WTC11 (cell line): ENCODE data around the gene GNAI1. TPM values are rescaled to one million over a fixed set of nuclear protein-coding genes. Genes with fewer than 3 reads are reported as not detected.
A peak's percentile ranks its signal among the peaks of the same experiment; 100 is the strongest.

Experiments used
- ATAC-seq: fragments of 200-7000 bp; cut with Tn5 transposase; 2 replicates; pipeline ENCODE4 v1.10.0; 2021; ENCODE audit warnings: mild to moderate bottlenecking, moderate library complexity
- CTCF ChIA-PET: fragments of 300-600 bp; sonication (Branson Sonifier 250); formaldehyde crosslinking; loops from one replicate; lab custom pipeline; 2021; ENCODE audit warnings: antibody characterized with exemption; lab: Charles Lee
- POLR2A ChIA-PET: fragments of 350-600 bp; sonication (Branson Sonifier 250); formaldehyde crosslinking; loops from one replicate; lab custom pipeline; 2021; ENCODE audit warnings: antibody characterized with exemption; lab: Charles Lee
- DNase-seq: peaks from one replicate; pipeline ENCODE4 v3.0.0; 2021; ENCODE audit warnings: low spot score
- H3K27ac Mint-ChIP-seq: 2 replicates; pipeline ENCODE4 v1.8.0; 2021; ENCODE audit warnings: mixed read lengths
- H3K27me3 Mint-ChIP-seq: 2 replicates; pipeline ENCODE4 v1.8.0; 2021; ENCODE audit warnings: low read depth, mild to moderate bottlenecking, moderate library complexity, mixed read lengths
- H3K36me3 Mint-ChIP-seq: 2 replicates; pipeline ENCODE4 v1.8.0; 2021; ENCODE audit warnings: mixed read lengths
- H3K4me1 Mint-ChIP-seq: 2 replicates; pipeline ENCODE4 v1.8.0; 2022; ENCODE audit warnings: mixed read lengths
- H3K4me3 Mint-ChIP-seq: 2 replicates; pipeline ENCODE4 v1.8.0; 2021; ENCODE audit warnings: mild to moderate bottlenecking, moderate library complexity, mixed read lengths
- H3K9me3 Mint-ChIP-seq: 2 replicates; pipeline ENCODE4 v1.8.0; 2021; ENCODE audit warnings: mixed read lengths
- ATF1 ChIP-seq: sonication (generic); formaldehyde crosslinking; IDR thresholded peaks from 2 replicates; pipeline ENCODE4 v1.8.1; 2023; ENCODE audit warnings: mild to moderate bottlenecking, moderate library complexity, missing genetic modification reagents
- CREB1 ChIP-seq: sonication (generic); formaldehyde crosslinking; IDR thresholded peaks from 2 replicates; pipeline ENCODE4 v1.8.0; 2023; ENCODE audit warnings: mild to moderate bottlenecking, missing genetic modification reagents
- CTCF ChIP-seq: fragments of 200-600 bp; IDR thresholded peaks from 2 replicates; pipeline ENCODE4 v1.8.0; 2022; ENCODE audit warnings: antibody characterized with exemption
- ESRRA ChIP-seq: sonication (generic); formaldehyde crosslinking; IDR thresholded peaks from 2 replicates; pipeline ENCODE4 v1.8.1; 2022; ENCODE audit warnings: mild to moderate bottlenecking, missing genetic modification reagents, borderline replicate concordance
- GRHL2 ChIP-seq: fragments of 250-450 bp; sonication (Bioruptor Pico); IDR thresholded peaks from 2 replicates; pipeline ENCODE4 v1.8.0; 2022; ENCODE audit warnings: mild to moderate bottlenecking, moderate library complexity; ENCODE audit not compliant: insufficient replicate concordance, severe bottlenecking
- JAZF1 ChIP-seq: fragments of 250-450 bp; sonication (Bioruptor Pico); IDR thresholded peaks from 2 replicates; pipeline ENCODE4 v1.9.0; 2021; ENCODE audit warnings: moderate library complexity, mild to moderate bottlenecking, inconsistent platforms
- NFATC4 ChIP-seq: fragments of 250-450 bp; sonication (Bioruptor Pico); IDR thresholded peaks from 2 replicates; pipeline ENCODE4 v1.9.0; 2021; ENCODE audit warnings: mild to moderate bottlenecking
- NFE2L1 ChIP-seq: sonication (generic); formaldehyde crosslinking; IDR thresholded peaks from 2 replicates; pipeline ENCODE4 v1.8.1; 2023; ENCODE audit warnings: missing genetic modification reagents
- NR3C1 ChIP-seq: sonication (generic); formaldehyde crosslinking; conservative IDR thresholded peaks from 2 replicates; pipeline ENCODE4 v1.8.1; 2023; ENCODE audit warnings: low read depth, mild to moderate bottlenecking, missing genetic modification reagents
- OVOL2 ChIP-seq: fragments of 250-450 bp; sonication (Bioruptor Pico); IDR thresholded peaks from 2 replicates; pipeline ENCODE4 v1.9.0; 2021; ENCODE audit warnings: mild to moderate bottlenecking, borderline replicate concordance
- PRRX2 ChIP-seq: fragments of 250-450 bp; sonication (Bioruptor Pico); IDR thresholded peaks from 2 replicates; pipeline ENCODE4 v1.8.0; 2021; ENCODE audit warnings: mild to moderate bottlenecking
- SMAD3 ChIP-seq: sonication (generic); formaldehyde crosslinking; IDR thresholded peaks from 2 replicates; pipeline ENCODE4 v1.8.0; 2022; ENCODE audit warnings: missing genetic modification reagents, mild to moderate bottlenecking, borderline replicate concordance
- SMAD4 ChIP-seq: sonication (generic); formaldehyde crosslinking; IDR thresholded peaks from 2 replicates; pipeline ENCODE4 v1.8.0; 2022; ENCODE audit warnings: mild to moderate bottlenecking, missing genetic modification reagents
- SP1 ChIP-seq: sonication (generic); formaldehyde crosslinking; conservative IDR thresholded peaks from 2 replicates; pipeline ENCODE4 v1.8.1; 2022; ENCODE audit warnings: missing genetic modification reagents
- USF1 ChIP-seq: sonication (generic); formaldehyde crosslinking; IDR thresholded peaks from 2 replicates; pipeline ENCODE4 v1.8.0; 2022; ENCODE audit warnings: mild to moderate bottlenecking, missing genetic modification reagents
- ZNF232 ChIP-seq: sonication (generic); formaldehyde crosslinking; IDR thresholded peaks from 2 replicates; pipeline ENCODE4 v1.8.0; 2022; ENCODE audit warnings: mild to moderate bottlenecking, missing genetic modification reagents
- ZNF263 ChIP-seq: sonication (generic); formaldehyde crosslinking; IDR thresholded peaks from 2 replicates; pipeline ENCODE4 v1.8.1; 2022; ENCODE audit warnings: low read depth, mild to moderate bottlenecking, moderate library complexity, missing genetic modification reagents
- ZNF281 ChIP-seq: sonication (generic); formaldehyde crosslinking; IDR thresholded peaks from 2 replicates; pipeline ENCODE4 v1.8.0; 2023; ENCODE audit warnings: mild to moderate bottlenecking, missing genetic modification reagents
- ZNF396 ChIP-seq: fragments of 250-450 bp; sonication (Bioruptor Pico); IDR thresholded peaks from 2 replicates; pipeline ENCODE4 v1.8.0; 2021; ENCODE audit warnings: mild to moderate bottlenecking, moderate library complexity, borderline replicate concordance
- ZNF532 ChIP-seq: fragments of 250-450 bp; sonication (Bioruptor Pico); IDR thresholded peaks from 2 replicates; pipeline ENCODE4 v1.9.0; 2021; ENCODE audit warnings: mild to moderate bottlenecking, borderline replicate concordance
- total RNA-seq: library from RNA; stranded (reverse); gene quantifications from 3 replicates; pipeline ENCODE4 v1.2.3, GENCODE V29; 2021
- TF ChIP-seq, protein P1 (sequence below): sonication (generic); formaldehyde crosslinking; IDR thresholded peaks from 2 replicates; pipeline ENCODE4 v1.8.0; 2022; ENCODE audit warnings: mild to moderate bottlenecking, missing genetic modification reagents
- TF ChIP-seq, protein P2 (sequence below): sonication (generic); formaldehyde crosslinking; IDR thresholded peaks from 2 replicates; pipeline ENCODE4 v1.8.0; 2022; ENCODE audit warnings: mild to moderate bottlenecking, missing genetic modification reagents

GNAI1 gene
- total RNA-seq, 1 experiment from 2014 or later, result 26.7 TPM

- DNase-seq (no peak), ATAC-seq (no peak; the same call in 1 of the 2 replicates)
- Mint-ChIP-seq H3K9me3 (no peaks in the 10 kb centered on the region), H3K36me3 (peaks cover 11% of the 10 kb centered on the region), H3K4me3 (no peak overlapping the region), H3K27me3 (no peaks in the 10 kb centered on the region), H3K4me1 (peaks cover 11% of the 10 kb centered on the region), H3K27ac (no peak overlapping the region)
- ChIA-PET POLR2A (no interaction called here), CTCF (interaction anchor here (0.5 kb wide), 1 partner anchor 85 kb away, joined by 6 read pairs; no protein-coding TSS in a partner anchor)
- TF ChIP-seq CREB1 (CRISPR knock-in tag), result no peak
- TF ChIP-seq ZNF396 (CRISPR knock-in tag), result no peak
Observed at GRCh38 chr7:80220022-80220634, 85.5 kb downstream of the GNAI1 start.

- H3K4me1 Mint-ChIP-seq, result peaks cover 34% of the 10 kb centered on the region
- CTCF ChIA-PET, result interaction anchor here (1.4 kb wide), 2 partner anchors 9 to 90 kb away, joined by 4 to 5 read pairs; partner anchors contain the start of gene GNAI1
- no peak overlapping the region for H3K4me3 Mint-ChIP-seq
- peaks cover 10% of the 10 kb centered on the region for H3K36me3 Mint-ChIP-seq
- no peaks in the 10 kb centered on the region for H3K9me3 Mint-ChIP-seq
- no peak for TF ChIP-seq SMAD3 (CRISPR knock-in tag)
- no peak for TF ChIP-seq CTCF
- no peak for TF ChIP-seq USF1 (CRISPR knock-in tag)
- no peak for TF ChIP-seq SP1
- TF ChIP-seq OVOL2, result no peak
- no peak for TF ChIP-seq ZNF532 (CRISPR knock-in tag)
- no peak for TF ChIP-seq ESRRA (CRISPR knock-in tag)
- no peak for TF ChIP-seq ZNF232 (CRISPR knock-in tag)
- no peak for TF ChIP-seq NFATC4
- TF ChIP-seq, protein P1, sequence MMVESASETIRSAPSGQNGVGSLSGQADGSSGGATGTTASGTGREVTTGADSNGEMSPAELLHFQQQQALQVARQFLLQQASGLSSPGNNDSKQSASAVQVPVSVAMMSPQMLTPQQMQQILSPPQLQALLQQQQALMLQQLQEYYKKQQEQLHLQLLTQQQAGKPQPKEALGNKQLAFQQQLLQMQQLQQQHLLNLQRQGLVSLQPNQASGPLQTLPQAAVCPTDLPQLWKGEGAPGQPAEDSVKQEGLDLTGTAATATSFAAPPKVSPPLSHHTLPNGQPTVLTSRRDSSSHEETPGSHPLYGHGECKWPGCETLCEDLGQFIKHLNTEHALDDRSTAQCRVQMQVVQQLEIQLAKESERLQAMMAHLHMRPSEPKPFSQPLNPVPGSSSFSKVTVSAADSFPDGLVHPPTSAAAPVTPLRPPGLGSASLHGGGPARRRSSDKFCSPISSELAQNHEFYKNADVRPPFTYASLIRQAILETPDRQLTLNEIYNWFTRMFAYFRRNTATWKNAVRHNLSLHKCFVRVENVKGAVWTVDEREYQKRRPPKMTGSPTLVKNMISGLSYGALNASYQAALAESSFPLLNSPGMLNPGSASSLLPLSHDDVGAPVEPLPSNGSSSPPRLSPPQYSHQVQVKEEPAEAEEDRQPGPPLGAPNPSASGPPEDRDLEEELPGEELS (CRISPR knock-in tag), result no peak
- TF ChIP-seq ATF1, result no peak
- TF ChIP-seq JAZF1 (CRISPR knock-in tag), result no peak
- no peak for TF ChIP-seq GRHL2 (CRISPR knock-in tag)
- TF ChIP-seq SMAD4, result no peak
- TF ChIP-seq NR3C1 (CRISPR knock-in tag), result no peak
- TF ChIP-seq, protein P2, sequence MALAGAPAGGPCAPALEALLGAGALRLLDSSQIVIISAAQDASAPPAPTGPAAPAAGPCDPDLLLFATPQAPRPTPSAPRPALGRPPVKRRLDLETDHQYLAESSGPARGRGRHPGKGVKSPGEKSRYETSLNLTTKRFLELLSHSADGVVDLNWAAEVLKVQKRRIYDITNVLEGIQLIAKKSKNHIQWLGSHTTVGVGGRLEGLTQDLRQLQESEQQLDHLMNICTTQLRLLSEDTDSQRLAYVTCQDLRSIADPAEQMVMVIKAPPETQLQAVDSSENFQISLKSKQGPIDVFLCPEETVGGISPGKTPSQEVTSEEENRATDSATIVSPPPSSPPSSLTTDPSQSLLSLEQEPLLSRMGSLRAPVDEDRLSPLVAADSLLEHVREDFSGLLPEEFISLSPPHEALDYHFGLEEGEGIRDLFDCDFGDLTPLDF (CRISPR knock-in tag), result no peak
- TF ChIP-seq PRRX2, result no peak
- TF ChIP-seq NFE2L1 (CRISPR knock-in tag), result no peak
- TF ChIP-seq ZNF263 (CRISPR knock-in tag), result no peak
- no peak for TF ChIP-seq ZNF281
- H3K27me3 Mint-ChIP-seq, result no peaks in the 10 kb centered on the region
- POLR2A ChIA-PET, result no interaction called here
- peak overlapping the region; percentile 65 for H3K27ac Mint-ChIP-seq
- peak; percentile 27; the same call in 1 of the 2 replicates for ATAC-seq
- DNase-seq, result no peak
Observed at GRCh38 chr7:80224415-80224814, 89.8 kb downstream of the GNAI1 start.
